Tibial nerve (tissue), 4 donors: ENCODE results near the gene DDX51.

Experiments
- EP300 ChIP-seq, 2 donors: sonication (generic); formaldehyde crosslinking; IDR thresholded peaks; one replicate each; pipeline ENCODE4 v1.6.1; 2017; ENCODE audit warnings: antibody characterized with exemption in 2 of 2, mild to moderate bottlenecking in 1 of 2
- POLR2A ChIP-seq, 2 donors: fragments of 450-650 bp; IDR thresholded peaks; one replicate each; pipeline ENCODE4 v1.6.1; 2017; ENCODE audit warnings: antibody characterized with exemption in 2 of 2, mild to moderate bottlenecking in 2 of 2, moderate library complexity in 2 of 2
- TF ChIP-seq, protein P1 (sequence below), 5 experiments: fragments of 200-600 bp in 3 of 5; fragments of 450-650 bp in 2 of 5; sonication (generic) in 3 of 5; IDR thresholded peaks; one replicate each; pipeline ENCODE4 v1.5.1; 2016 to 2019; ENCODE audit warnings: antibody characterized with exemption in 5 of 5, mild to moderate bottlenecking in 3 of 5, moderate library complexity in 2 of 5

DNA sequence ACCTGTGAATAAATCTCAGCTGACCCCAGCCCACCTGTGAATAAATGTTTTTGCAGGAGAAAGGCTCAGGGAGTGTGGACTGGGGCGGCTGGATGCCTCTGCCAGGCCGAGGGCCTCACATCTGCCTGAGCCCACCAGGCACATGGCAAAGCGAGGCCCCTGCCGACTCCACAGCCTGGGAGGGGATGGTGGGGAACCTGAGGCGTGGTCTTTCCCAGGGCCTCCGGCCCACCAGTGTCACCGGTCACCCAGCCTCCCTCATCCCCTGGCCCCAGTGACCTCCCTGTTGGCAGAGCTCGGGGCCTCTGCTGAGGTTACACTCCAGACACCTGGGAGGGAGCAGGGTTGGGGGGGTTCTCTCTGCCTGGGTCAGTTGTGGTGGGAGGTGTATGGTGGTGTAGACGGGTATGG lies 8.3 kb upstream of the DDX51 start:
- TF ChIP-seq, protein P1, sequence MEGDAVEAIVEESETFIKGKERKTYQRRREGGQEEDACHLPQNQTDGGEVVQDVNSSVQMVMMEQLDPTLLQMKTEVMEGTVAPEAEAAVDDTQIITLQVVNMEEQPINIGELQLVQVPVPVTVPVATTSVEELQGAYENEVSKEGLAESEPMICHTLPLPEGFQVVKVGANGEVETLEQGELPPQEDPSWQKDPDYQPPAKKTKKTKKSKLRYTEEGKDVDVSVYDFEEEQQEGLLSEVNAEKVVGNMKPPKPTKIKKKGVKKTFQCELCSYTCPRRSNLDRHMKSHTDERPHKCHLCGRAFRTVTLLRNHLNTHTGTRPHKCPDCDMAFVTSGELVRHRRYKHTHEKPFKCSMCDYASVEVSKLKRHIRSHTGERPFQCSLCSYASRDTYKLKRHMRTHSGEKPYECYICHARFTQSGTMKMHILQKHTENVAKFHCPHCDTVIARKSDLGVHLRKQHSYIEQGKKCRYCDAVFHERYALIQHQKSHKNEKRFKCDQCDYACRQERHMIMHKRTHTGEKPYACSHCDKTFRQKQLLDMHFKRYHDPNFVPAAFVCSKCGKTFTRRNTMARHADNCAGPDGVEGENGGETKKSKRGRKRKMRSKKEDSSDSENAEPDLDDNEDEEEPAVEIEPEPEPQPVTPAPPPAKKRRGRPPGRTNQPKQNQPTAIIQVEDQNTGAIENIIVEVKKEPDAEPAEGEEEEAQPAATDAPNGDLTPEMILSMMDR (IDR thresholded peaks at IDR 0.05), result no peak
- TF ChIP-seq POLR2A (IDR thresholded peaks at IDR 0.05) (no peak), EP300 (IDR thresholded peaks at IDR 0.05) (no peak)
